HCT116 (cell line): ENCODE data around the gene FALEC. TPM values are rescaled to one million over a fixed set of nuclear protein-coding genes. Genes with fewer than 3 reads are reported as not detected.

Source experiments
- ATAC-seq: fragments of 200-7000 bp; cut with Tn5 transposase; 2 replicates; pipeline ENCODE4 v1.9.1; 2020; ENCODE audit warnings: mild to moderate bottlenecking, moderate library complexity
- BruUV-seq: library from RNA; stranded (reverse); fragments of 400-500 nt; replicated peaks from 2 replicates; lab custom pipeline; 2021; lab: Mats Ljungman, UMichigan
- CTCF ChIA-PET: fragments of 300-600 bp; sonication (Branson Sonifier 250); formaldehyde crosslinking; loops from one replicate; lab custom pipeline; 2021; ENCODE audit warnings: antibody characterized with exemption; lab: Charles Lee
- POLR2A ChIA-PET: fragments of 300-600, 350-600 bp; sonication (Branson Sonifier 250); formaldehyde crosslinking; loops from one replicate; lab custom pipeline; 2021; ENCODE audit warnings: antibody characterized with exemption; lab: Charles Lee
- RAD21 ChIA-PET, 2 experiments: fragments of 300-600 bp; sonication (Branson Sonifier 250); formaldehyde crosslinking; loops; one replicate each; lab custom pipeline; 2023; ENCODE audit warnings: low total read pairs in 2 of 2; ENCODE audit not compliant: uncharacterized antibody in 2 of 2, unreplicated experiment in 2 of 2, low non-redundant PET in 1 of 2; lab: Charles Lee
- DNase-seq: peaks from one replicate; pipeline ENCODE4 v3.0.0-alpha.2; 2010; ENCODE audit warnings: low read depth, low spot score
- H2AFZ ChIP-seq: fragments of 200-600 bp; shearing (Covaris generic), sonication (generic); 2 replicates; pipeline ENCODE4 v1.6.1; 2017; ENCODE audit warnings: low read depth, mixed run types, mixed read lengths, antibody characterized with exemption, low read length; ENCODE audit not compliant: poor library complexity, severe bottlenecking
- H3K27ac ChIP-seq: 2 replicates; pipeline ENCODE4 v1.5.1; 2012; ENCODE audit warnings: low read depth, low read length
- H3K27me3 ChIP-seq: fragments of 200-600 bp; sonication (generic); 2 replicates; pipeline ENCODE4 v1.6.1; 2016; ENCODE audit warnings: mixed run types, low read length, mixed read lengths; ENCODE audit not compliant: insufficient read depth
- H3K36me3 ChIP-seq, 2 experiments: fragments of 200-500 bp in 1 of 2; fragments of 200-600 bp in 1 of 2; sonication (Bioruptor generic) in 1 of 2; sonication (generic) in 1 of 2; 2 replicates each; pipeline versions ENCODE4 v1.5.1 to v1.6.1; 2014 to 2016; ENCODE audit warnings: low read length in 2 of 2, inconsistent platforms in 1 of 2, mixed read lengths in 1 of 2, mixed run types in 1 of 2; ENCODE audit not compliant: insufficient read depth in 2 of 2, control insufficient read depth in 1 of 2
- H3K4me1 ChIP-seq, 2 experiments: fragments of 200-600 bp in 1 of 2; sonication (generic) in 1 of 2; 2 replicates each; pipeline versions ENCODE4 v1.5.1 to v1.6.1; 2012 to 2017; ENCODE audit warnings: low read length in 2 of 2, inconsistent platforms in 1 of 2, mild to moderate bottlenecking in 1 of 2, mixed read lengths in 1 of 2, mixed run types in 1 of 2, moderate library complexity in 1 of 2; ENCODE audit not compliant: insufficient read depth in 2 of 2, control insufficient read depth in 1 of 2
- H3K4me2 ChIP-seq: fragments of 200-600 bp; sonication (generic); 2 replicates; pipeline ENCODE4 v1.6.1; 2017; ENCODE audit warnings: mixed run types, low read length, mixed read lengths
- H3K4me3 ChIP-seq, 2 experiments: fragments of 200-600 bp in 1 of 2; sonication (generic) in 1 of 2; replicated peaks in 1 of 2; 2 replicates each; pipeline ENCODE4 v1.5.1; 2011 to 2016; ENCODE audit warnings: low read length in 2 of 2, control low read depth in 1 of 2, low read depth in 1 of 2, mild to moderate bottlenecking in 1 of 2, mixed read lengths in 1 of 2, mixed run types in 1 of 2
- H3K79me2 ChIP-seq: fragments of 200-600 bp; sonication (generic); 2 replicates; pipeline ENCODE4 v1.6.1; 2017; ENCODE audit warnings: mild to moderate bottlenecking, mixed run types, low read length, moderate library complexity, mixed read lengths; ENCODE audit not compliant: insufficient read depth
- H3K9ac ChIP-seq: fragments of 200-600 bp; sonication (generic); 2 replicates; pipeline ENCODE4 v1.6.1; 2016; ENCODE audit warnings: low read length, mixed read lengths
- H3K9me2 ChIP-seq: fragments of 200-600 bp; sonication (generic), shearing (Covaris generic); 2 replicates; pipeline ENCODE4 v1.6.1; 2017; ENCODE audit warnings: mixed run types, mild to moderate bottlenecking, moderate library complexity; ENCODE audit not compliant: insufficient read depth
- H3K9me3 ChIP-seq, 2 experiments: fragments of 200-500 bp in 1 of 2; fragments of 200-600 bp in 1 of 2; sonication (Bioruptor generic) in 1 of 2; sonication (generic) in 1 of 2; 2 replicates each; pipeline ENCODE4 v1.6.1; 2014 to 2017; ENCODE audit warnings: low read length in 2 of 2, mixed read lengths in 2 of 2, inconsistent platforms in 1 of 2, low read depth in 1 of 2, mild to moderate bottlenecking in 1 of 2, mixed run types in 1 of 2, moderate library complexity in 1 of 2; ENCODE audit not compliant: control insufficient read depth in 1 of 2, insufficient read depth in 1 of 2
- H4K20me1 ChIP-seq: fragments of 200-600 bp; sonication (generic), shearing (Covaris generic); 2 replicates; pipeline ENCODE4 v1.6.1; 2017; ENCODE audit warnings: mixed run types, mild to moderate bottlenecking, moderate library complexity; ENCODE audit not compliant: insufficient read depth
- ATF3 ChIP-seq: IDR thresholded peaks from 2 replicates; pipeline ENCODE4 v1.6.1; 2012
- CBX3 ChIP-seq: IDR thresholded peaks from 2 replicates; pipeline ENCODE4 v1.6.1; 2012; ENCODE audit warnings: low read depth
- CEBPB ChIP-seq: IDR thresholded peaks from 2 replicates; pipeline ENCODE4 v1.6.1; 2012; ENCODE audit warnings: low read depth
- CTCF ChIP-seq, 3 experiments: fragments of 200-600 bp in 1 of 3; sonication (generic) in 1 of 3; IDR thresholded peaks in 2 of 3; conservative IDR thresholded peaks in 1 of 3; 2 replicates each; pipeline ENCODE4 v1.5.1; 2012 to 2017; ENCODE audit warnings: low read depth in 2 of 3, low read length in 2 of 3, antibody characterized with exemption in 1 of 3, borderline replicate concordance in 1 of 3, control low read depth in 1 of 3, mild to moderate bottlenecking in 1 of 3, mixed read lengths in 1 of 3, mixed run types in 1 of 3, moderate library complexity in 1 of 3; ENCODE audit not compliant: insufficient read depth in 1 of 3
- EZH2 ChIP-seq: fragments of 200-600 bp; sonication (generic); IDR thresholded peaks from 2 replicates; pipeline ENCODE4 v1.6.1; 2017; ENCODE audit warnings: antibody characterized with exemption, mixed run types
- EZH2phosphoT487 ChIP-seq: fragments of 200-600 bp; IDR thresholded peaks from 2 replicates; pipeline ENCODE4 v1.6.1; 2018; ENCODE audit warnings: antibody characterized with exemption, borderline replicate concordance
- FOSL1 ChIP-seq: IDR thresholded peaks from 2 replicates; pipeline ENCODE4 v1.6.1; 2012; ENCODE audit warnings: low read depth
- JUND ChIP-seq: IDR thresholded peaks from 2 replicates; pipeline ENCODE4 v1.6.1; 2012
- MAX ChIP-seq: IDR thresholded peaks from 2 replicates; pipeline ENCODE4 v1.6.1; 2012
- POLR2A ChIP-seq: IDR thresholded peaks from 2 replicates; pipeline ENCODE4 v1.7.0; 2011; ENCODE audit warnings: borderline replicate concordance; ENCODE audit not compliant: insufficient read depth, insufficient read length; ENCODE audit errors: extremely low read depth
- POLR2AphosphoS5 ChIP-seq: IDR thresholded peaks from 2 replicates; pipeline ENCODE4 v1.6.1; 2011; ENCODE audit warnings: mild to moderate bottlenecking, low read depth, low read length, moderate library complexity
- SP1 ChIP-seq: IDR thresholded peaks from 2 replicates; pipeline ENCODE4 v1.6.1; 2012; ENCODE audit warnings: low read depth
- YY1 ChIP-seq: IDR thresholded peaks from 2 replicates; pipeline ENCODE4 v1.6.1; 2011; ENCODE audit warnings: low read length, low read depth, moderate library complexity, mild to moderate bottlenecking; ENCODE audit not compliant: insufficient replicate concordance; ENCODE audit errors: extremely low read depth
- ZBTB33 ChIP-seq: IDR thresholded peaks from 2 replicates; pipeline ENCODE4 v1.6.1; 2011; ENCODE audit warnings: mild to moderate bottlenecking, low read length, moderate library complexity; ENCODE audit not compliant: insufficient replicate concordance; ENCODE audit errors: extremely low read depth
- intact Hi-C: fragments of 100-400 bp; cut with micrococcal nuclease; formaldehyde crosslinking; loops from 2 replicates; pipeline ENCODE4 v1.10.0; 2022
- total RNA-seq: library from RNA; stranded (reverse); gene quantifications from one replicate; pipeline ENCODE4 v1.2.1, GENCODE V29; 2021; ENCODE audit not compliant: unreplicated experiment

FALEC gene
- total RNA-seq, 1 experiment from 2014 or later = 0.59 TPM

GRCh38 chr1:150551784-150552127 lies 36.2 kb downstream of the FALEC start:
- DNase-seq (no peak), ATAC-seq (no peak)
- no peaks in the 10 kb centered on the region for H3K9me3 ChIP-seq
- BruUV-seq = no TSS peak
- H3K9ac ChIP-seq = no peak overlapping the region
- ChIA-PET CTCF (interaction anchor here (1.2 to 2.5 kb wide), 2 partner anchors 9 to 20 kb away, joined by 6 to 29 read pairs; no protein-coding TSS in a partner anchor), POLR2A (no interaction called here), RAD21 (no interaction called here)
- no peaks in the 10 kb centered on the region for H3K9me2 ChIP-seq
- H3K4me2 ChIP-seq = no peak overlapping the region
- no peak for TF ChIP-seq SP1
- TF ChIP-seq POLR2A = no peak
- TF ChIP-seq EZH2 = no peak
- no peak for TF ChIP-seq CTCF (IDR thresholded peaks at IDR 0.05 in 2 of 3, conservative IDR thresholded peaks at IDR 0.05 in 1 of 3; ENCODE audit: borderline replicate concordance in 1 of 3, insufficient read depth in 1 of 3, low read depth in 2 of 3, low read length in 2 of 3)
- TF ChIP-seq POLR2AphosphoS5 = no peak
- TF ChIP-seq CEBPB = no peak
- no peak for TF ChIP-seq CBX3
- TF ChIP-seq JUND = no peak
- no peak for TF ChIP-seq MAX
- TF ChIP-seq ZBTB33 = no peak
- TF ChIP-seq EZH2phosphoT487 = no peak
- TF ChIP-seq ATF3 = no peak
- TF ChIP-seq FOSL1 = no peak
- no peak for TF ChIP-seq YY1
- no peak overlapping the region for H2AFZ ChIP-seq
- no peaks in the 10 kb centered on the region for H3K36me3 ChIP-seq
- H3K79me2 ChIP-seq = no peaks in the 10 kb centered on the region
- H3K4me1 ChIP-seq = peaks cover 10 to 25% of the 10 kb centered on the region in 2 experiments; a peak in 3 of 4 replicates
- H3K27ac ChIP-seq = no peak overlapping the region
- no peaks in the 10 kb centered on the region for H4K20me1 ChIP-seq
- no peaks in the 10 kb centered on the region for H3K27me3 ChIP-seq
- intact Hi-C loops = no loop called here
- no peak overlapping the region for H3K4me3 ChIP-seq
